Right lung (tissue), 5 donors: ENCODE measurements around the gene TMEM186. TPM values are rescaled to one million over a fixed set of nuclear protein-coding genes. Genes with fewer than 3 reads are reported as not detected.
"Not testable (repeated sequence)": the region's sequence is repeated elsewhere in the genome, so short reads cannot be mapped to it uniquely, and the experiment has no call there.

ENCODE experiments used
- DNase-seq, 2 donors: peaks; one replicate each; pipeline ENCODE4 v3.0.0-alpha.2; 2013
- polyA plus RNA-seq, 5 donors: library from polyadenylated mRNA; unstranded; fragments of 120-200 nt; gene quantifications; one replicate each; pipeline versions ENCODE4 v1.2.1 to v1.2.3, GENCODE V29; 2013; ENCODE audit warnings: inconsistent platforms in 1 of 5, low replicate concordance in 1 of 5; ENCODE audit not compliant: insufficient read length in 5 of 5, insufficient read depth in 1 of 5

TMEM186 gene
- polyA plus RNA-seq, 5 donors, result 11.6 to 14.0 (median 12.7) TPM

- no peak for DNase-seq
These were observed 21.3 kb downstream of the TMEM186 start for GRCh38 chr16:8776129-8776584.

GRCh38 chr16:8775359-8775758 lies 22.1 kb downstream of the TMEM186 start:
- DNase-seq, result no peak

- DNase-seq, result no peak
These were observed 23.2 kb downstream of the TMEM186 start for GRCh38 chr16:8774208-8774607.

- no peak for DNase-seq
These were observed 23.9 kb downstream of the TMEM186 start for GRCh38 chr16:8773537-8773936.

- DNase-seq, result no peak
These were observed 28.7 kb downstream of the TMEM186 start for GRCh38 chr16:8768692-8769091.

GRCh38 chr16:8768283-8768682 lies 29.2 kb downstream of the TMEM186 start:
- DNase-seq, result no peak

- DNase-seq, result no peak
These were observed 30.3 kb downstream of the TMEM186 start for GRCh38 chr16:8767176-8767575.

GRCh38 chr16:8764525-8765250 lies 32.8 kb downstream of the TMEM186 start:
- DNase-seq, result no peak

GRCh38 chr16:8763899-8764298 lies 33.5 kb downstream of the TMEM186 start:
- no peak for DNase-seq

- no peak for DNase-seq
These were observed 34.4 kb downstream of the TMEM186 start for GRCh38 chr16:8763083-8763482.

- no peak for DNase-seq
These were observed 35.2 kb downstream of the TMEM186 start for GRCh38 chr16:8762254-8762653.

- no peak for DNase-seq
These were observed 36.4 kb downstream of the TMEM186 start for GRCh38 chr16:8761078-8761477.

GRCh38 chr16:8760021-8760420 lies 37.4 kb downstream of the TMEM186 start:
- no peak for DNase-seq

GRCh38 chr16:8758022-8758421 lies 39.4 kb downstream of the TMEM186 start:
- DNase-seq, result no peak

GRCh38 chr16:8756755-8757154 lies 40.7 kb downstream of the TMEM186 start:
- no peak for DNase-seq

GRCh38 chr16:8753416-8754054 lies 43.9 kb downstream of the TMEM186 start:
- no peak for DNase-seq

GRCh38 chr16:8752706-8753105 lies 44.7 kb downstream of the TMEM186 start:
- no peak for DNase-seq

- DNase-seq, result no peak
These were observed 45.7 kb downstream of the TMEM186 start for GRCh38 chr16:8751481-8752311.

- not testable (repeated sequence) for DNase-seq
These were observed 48.5 kb downstream of the TMEM186 start for GRCh38 chr16:8748944-8749343.
